HepG2 (cell line): ENCODE measurements around the gene PSD4.

ENCODE experiments used
- AKAP8 ChIP-seq: sonication (generic); formaldehyde crosslinking; IDR thresholded peaks from 2 replicates; pipeline ENCODE4 v1.5.1; 2020; ENCODE audit warnings: mild to moderate bottlenecking, missing genetic modification reagents
- CTCF ChIP-seq: sonication (generic); formaldehyde crosslinking; IDR thresholded peaks from 2 replicates; pipeline ENCODE4 v1.5.0; 2020; ENCODE audit warnings: mild to moderate bottlenecking, missing genetic modification reagents, moderate library complexity
- FOXM1 ChIP-seq: sonication (generic); formaldehyde crosslinking; IDR thresholded peaks from 2 replicates; pipeline ENCODE4 v1.5.0; 2020; ENCODE audit warnings: missing genetic modification reagents
- FOXP1 ChIP-seq, 2 experiments: fragments of 450-650 bp in 1 of 2; IDR thresholded peaks; 2 replicates each; pipeline ENCODE4 v1.6.1; 2017 to 2018; ENCODE audit warnings: antibody characterized with exemption in 1 of 2
- KAT2B ChIP-seq: fragments of 150-350 bp; IDR thresholded peaks from 2 replicates; pipeline ENCODE4 v1.6.1; 2014; ENCODE audit warnings: low read depth, low read length, borderline replicate concordance
- POLR2A ChIP-seq, 2 experiments: IDR thresholded peaks; 2 replicates each; pipeline ENCODE4 v1.6.1; 2011; ENCODE audit warnings: low read depth in 2 of 2, low read length in 2 of 2, mild to moderate bottlenecking in 1 of 2, moderate library complexity in 1 of 2; ENCODE audit not compliant: insufficient read depth in 1 of 2
- SMAD3 ChIP-seq: sonication (generic); formaldehyde crosslinking; IDR thresholded peaks from 2 replicates; pipeline ENCODE4 v1.4.0; 2020; ENCODE audit warnings: missing genetic modification reagents
- SMARCE1 ChIP-seq: fragments of 450-650 bp; IDR thresholded peaks from 2 replicates; pipeline ENCODE4 v1.6.1; 2017; ENCODE audit warnings: borderline replicate concordance
- TAF1 ChIP-seq: sonication (generic); formaldehyde crosslinking; IDR thresholded peaks from 2 replicates; pipeline ENCODE4 v1.4.0; 2020; ENCODE audit warnings: missing genetic modification reagents
- ZBTB8A ChIP-seq: sonication (generic); formaldehyde crosslinking; IDR thresholded peaks from 2 replicates; pipeline ENCODE4 v1.4.0; 2020; ENCODE audit warnings: mild to moderate bottlenecking, low read depth, missing genetic modification reagents, borderline replicate concordance
- ZNF468 ChIP-seq: sonication (generic); formaldehyde crosslinking; IDR thresholded peaks from 2 replicates; pipeline ENCODE4 v1.8.0; 2022; ENCODE audit warnings: mild to moderate bottlenecking, moderate library complexity, missing genetic modification reagents
- ZSCAN25 ChIP-seq: sonication (generic); formaldehyde crosslinking; IDR thresholded peaks from 2 replicates; pipeline ENCODE4 v1.8.0; 2022; ENCODE audit warnings: mild to moderate bottlenecking, missing genetic modification reagents

- TF ChIP-seq CTCF (no peak), ZBTB8A (CRISPR knock-in tag) (no peak), AKAP8 (CRISPR knock-in tag) (no peak), ZNF468 (CRISPR knock-in tag) (no peak), FOXP1 (IDR thresholded peaks at IDR 0.05) (no peak), FOXP1 (CRISPR knock-in tag; IDR thresholded peaks at IDR 0.05) (no peak), TAF1 (CRISPR knock-in tag) (no peak), SMARCE1 (no peak), FOXM1 (no peak), POLR2A (IDR thresholded peaks at IDR 0.05; ENCODE audit: insufficient read depth in 1 of 2, low read depth in 2 of 2, low read length in 2 of 2) (no peak), KAT2B (no peak), SMAD3 (CRISPR knock-in tag) (no peak), ZSCAN25 (CRISPR knock-in tag) (no peak)
Measured at GRCh38 chr2:113203217-113203530, 29.4 kb downstream of the PSD4 start.
